NCI-H2196 treated with DMSO at 0.1 percent for 48 hours (cell line): ENCODE results near the gene IFT172.

ENCODE experiments used
- DNase-seq: peaks from one replicate; lab custom pipeline; 2025; ENCODE audit not compliant: unreplicated experiment; lab: John Stamatoyannopoulos, UW

The IFT172 gene

GRCh38 chr2:27494284-27494943 lies 4.9 kb upstream of the IFT172 start:
- DNase-seq: no peak

- DNase-seq: no peak
Measured at GRCh38 chr2:27493948-27494283, 4.4 kb upstream of the IFT172 start.

DNA sequence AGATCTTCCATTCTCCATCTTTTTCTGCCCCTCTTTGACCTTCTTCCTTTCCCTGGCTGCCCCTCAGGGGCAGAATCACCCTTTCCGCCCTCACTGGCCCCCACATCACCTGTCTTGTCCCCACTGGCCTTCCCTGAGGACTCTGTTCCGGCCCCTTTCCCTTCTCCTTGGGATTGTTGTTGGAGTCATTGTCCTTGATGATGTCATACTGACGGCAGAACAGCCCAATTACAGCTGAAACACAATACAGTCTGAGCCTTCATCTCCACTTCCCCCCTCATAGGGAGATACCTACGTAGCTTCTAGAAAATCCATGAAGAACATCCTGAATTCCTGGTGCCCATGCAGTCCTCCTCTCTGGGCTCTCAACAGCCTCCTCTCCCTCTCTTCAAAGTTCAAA lies 3.0 kb upstream of the IFT172 start:
- DNase-seq: no peak

DNA sequence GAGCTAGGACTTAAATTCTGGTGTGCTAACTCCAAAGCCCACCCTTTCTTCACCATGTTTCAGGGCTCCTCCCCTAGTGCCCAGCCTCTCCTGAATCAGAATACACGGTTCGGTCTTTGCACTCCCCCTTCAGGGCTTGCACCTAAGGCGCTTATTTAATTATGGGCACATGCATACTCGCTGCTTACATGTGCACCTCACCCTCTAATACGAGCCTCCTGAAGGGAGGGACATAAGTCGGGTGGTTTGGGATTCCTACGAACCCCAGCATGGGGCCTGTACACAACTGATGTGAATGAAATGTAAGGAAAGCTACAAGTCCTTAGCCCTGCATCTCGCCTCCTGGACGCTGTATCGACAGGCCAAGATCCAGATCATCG lies 435 bp downstream of the IFT172 start:
- peak; percentile 34 for DNase-seq

- DNase-seq: no peak
Measured at GRCh38 chr2:27485496-27485895, 4.0 kb downstream of the IFT172 start.

GRCh38 chr2:27471961-27472360 lies 17.6 kb downstream of the IFT172 start:
- DNase-seq: no peak

- DNase-seq: no peak
Measured at GRCh38 chr2:27464443-27464842, 25.1 kb downstream of the IFT172 start.

GRCh38 chr2:27461118-27461517 lies 28.4 kb downstream of the IFT172 start:
- DNase-seq: peak; percentile 64

- DNase-seq: no peak
Measured at GRCh38 chr2:27453968-27454367, 35.6 kb downstream of the IFT172 start.

DNA sequence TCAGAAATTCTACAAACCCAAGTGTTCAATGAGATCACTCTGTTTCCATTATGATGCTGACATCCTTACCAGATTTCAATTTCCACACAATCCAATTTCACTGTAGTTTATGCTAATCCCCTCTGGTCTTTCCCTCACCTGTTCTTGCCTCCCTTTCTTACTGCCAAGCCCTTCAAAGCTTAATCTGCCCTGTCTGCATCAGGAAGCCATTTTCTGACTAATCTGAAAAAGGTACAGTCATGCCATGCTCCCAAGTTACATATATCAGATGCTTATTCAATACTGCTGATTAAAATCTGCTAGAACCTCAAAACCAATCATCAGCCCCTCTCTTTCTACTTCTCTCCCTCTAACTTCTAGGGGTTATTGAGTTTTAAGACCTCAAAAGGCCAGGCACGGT lies 38.4 kb downstream of the IFT172 start:
- DNase-seq: no peak

- no peak for DNase-seq
Measured at GRCh38 chr2:27448381-27448780, 41.2 kb downstream of the IFT172 start.

DNA sequence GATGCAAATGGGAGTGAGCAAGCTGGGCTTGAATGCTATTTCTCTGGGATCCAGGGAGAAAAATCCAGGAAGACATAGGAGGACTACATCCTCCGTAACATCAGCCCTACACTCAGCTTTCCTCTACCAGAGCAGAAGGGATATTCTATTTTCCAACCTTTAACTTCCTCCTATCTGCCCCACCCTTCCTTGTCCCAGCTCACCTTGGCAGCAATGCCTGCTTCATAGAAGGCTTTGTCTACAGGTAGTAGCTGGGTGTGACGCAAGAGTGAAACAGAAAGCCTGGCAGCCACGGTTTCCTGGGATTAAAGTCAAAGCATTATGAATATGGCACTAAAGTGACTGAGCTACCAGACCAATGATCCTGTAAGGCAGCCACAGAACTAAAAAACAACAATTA lies 43.5 kb downstream of the IFT172 start:
- DNase-seq: peak; percentile 62

- no peak for DNase-seq
Measured at GRCh38 chr2:27445615-27446014, 43.9 kb downstream of the IFT172 start.

- DNase-seq: no peak
Measured at GRCh38 chr2:27445155-27445554, 44.4 kb downstream of the IFT172 start.

- DNase-seq: no peak
Measured at GRCh38 chr2:27442920-27443282, 46.6 kb downstream of the IFT172 start.

- DNase-seq: peak; percentile 70
Measured at GRCh38 chr2:27441958-27442919, 47.3 kb downstream of the IFT172 start, which contains the start of gene KRTCAP3. Gene KRTCAP3, plus strand, starts transcription at chr2:27442381. Its CDS starts 32 bp downstream, at chr2:27442413.

GRCh38 chr2:27441226-27441926 lies 48.2 kb downstream of the IFT172 start:
- DNase-seq: no peak

GRCh38 chr2:27435628-27436027 lies 53.9 kb downstream of the IFT172 start:
- DNase-seq: no peak

DNA sequence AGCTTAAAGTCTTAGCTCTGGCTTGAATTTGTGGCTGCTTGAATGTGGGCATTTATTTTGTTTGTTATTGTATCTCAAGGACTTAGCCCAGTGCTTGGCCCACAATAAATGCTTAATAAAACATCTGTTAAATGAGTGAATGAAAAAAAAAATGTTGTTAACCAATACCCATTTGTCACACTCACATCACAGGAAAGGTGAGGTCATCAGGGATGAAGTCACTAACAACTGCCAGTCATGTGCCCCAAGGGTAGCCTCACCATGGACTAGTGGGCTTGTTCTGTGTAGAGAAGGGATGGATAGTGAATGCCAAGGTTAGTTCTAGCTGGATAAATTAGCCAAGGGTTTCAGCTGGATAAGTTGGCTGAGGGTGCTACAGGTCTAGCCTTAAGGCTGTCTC lies 58.1 kb downstream of the IFT172 start:
- DNase-seq: no peak

DNA sequence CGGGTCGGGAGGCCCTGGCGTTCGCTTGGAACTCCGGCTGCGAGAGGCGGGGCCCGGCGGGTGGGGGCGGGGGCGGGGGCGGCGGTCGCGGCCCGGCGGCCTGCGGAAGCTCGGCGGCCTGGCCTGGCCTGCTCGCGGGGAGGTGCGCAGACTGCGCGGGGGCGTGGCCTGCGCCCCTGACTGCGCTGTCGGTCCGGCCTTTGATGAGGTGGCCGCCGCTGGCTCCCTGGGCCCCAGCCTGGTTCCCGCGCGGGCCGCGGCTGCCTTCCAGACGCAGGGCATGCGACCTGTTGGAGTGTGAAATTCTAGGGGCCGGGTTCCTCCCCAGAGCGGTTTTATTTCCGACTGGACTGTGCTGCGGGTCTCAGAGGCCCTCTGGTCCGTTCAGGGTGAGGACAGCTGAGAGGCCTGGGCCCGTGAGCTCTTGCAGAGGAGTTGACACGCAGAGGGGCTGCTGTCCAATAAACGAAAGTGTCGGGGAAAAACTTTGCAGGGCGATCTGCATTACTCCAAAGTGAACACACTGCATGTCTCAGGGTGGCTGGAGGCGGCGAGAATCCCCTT lies 60.5 kb downstream of the IFT172 start:
- DNase-seq: peak; percentile 63

DNA sequence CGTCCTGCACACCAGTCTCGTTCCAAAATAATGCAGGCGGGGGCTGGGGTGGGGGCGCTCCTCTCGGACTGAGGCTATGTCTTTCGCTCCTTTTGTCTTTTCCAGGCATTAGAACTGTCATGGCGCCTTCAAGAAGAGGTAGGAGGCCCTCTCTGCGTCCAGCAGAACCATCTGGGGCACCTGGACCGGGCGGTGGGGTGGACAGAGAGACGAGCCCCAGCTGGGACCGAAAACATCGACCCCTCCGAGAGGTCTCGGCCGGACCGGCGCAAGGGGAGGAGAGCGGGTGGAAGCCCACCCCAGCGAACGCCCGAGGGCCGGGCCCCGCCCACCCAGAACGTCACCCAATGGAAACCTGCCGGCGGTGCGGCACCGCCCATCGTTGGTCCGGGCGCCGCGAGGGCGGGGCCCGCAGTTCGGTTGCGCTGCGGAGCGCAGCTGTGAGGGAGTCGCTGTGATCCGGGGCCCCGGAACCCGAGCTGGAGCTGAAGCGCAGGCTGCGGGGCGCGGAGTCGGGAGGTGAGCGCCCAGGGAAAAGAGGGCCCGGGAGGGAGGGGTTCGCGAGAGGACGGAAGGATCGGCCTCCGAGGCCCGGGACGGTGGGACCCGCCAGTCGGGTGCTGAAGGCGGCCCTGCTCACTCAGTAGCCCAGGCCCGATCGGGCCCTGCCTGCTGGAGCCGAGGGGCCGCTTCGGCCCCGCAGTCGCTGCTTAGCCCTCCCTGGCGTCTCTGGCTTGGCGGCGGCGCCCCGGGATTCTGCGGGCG lies 61.1 kb downstream of the IFT172 start, which contains the start of gene NRBP1:
Gene NRBP1 (plus strand): TSS at position 419 of the 765 bp plus-strand sequence. CDS start 4,643 bp downstream, outside the sequence.
- DNase-seq: peak; percentile 88
